DOHH2 (cell line): ENCODE data around the gene MECP2.

Experiments
- H3F3A ChIP-seq: fragments of 200-600 bp; sonication (generic), shearing (Covaris generic); 2 replicates; pipeline ENCODE4 v1.6.0; 2016; ENCODE audit warnings: antibody characterized with exemption, mild to moderate bottlenecking; ENCODE audit not compliant: control insufficient read depth, insufficient read depth
- H3K27ac ChIP-seq: fragments of 200-600 bp; sonication (generic); 2 replicates; pipeline ENCODE4 v1.5.1; 2014; ENCODE audit warnings: low read depth, mild to moderate bottlenecking, low read length, moderate library complexity
- H3K27me3 ChIP-seq: fragments of 200-600 bp; sonication (generic); 2 replicates; pipeline ENCODE4 v1.6.1; 2014; ENCODE audit warnings: mild to moderate bottlenecking, low read length, mixed read lengths; ENCODE audit not compliant: control insufficient read depth
- H3K36me3 ChIP-seq: fragments of 200-600 bp; sonication (generic); 2 replicates; pipeline ENCODE4 v1.6.1; 2014; ENCODE audit warnings: mild to moderate bottlenecking, low read length, moderate library complexity, mixed read lengths; ENCODE audit not compliant: control insufficient read depth
- H3K4me1 ChIP-seq: fragments of 200-600 bp; sonication (generic); 2 replicates; pipeline ENCODE4 v1.6.1; 2014; ENCODE audit warnings: mild to moderate bottlenecking, low read length, mixed read lengths; ENCODE audit not compliant: control insufficient read depth
- H3K4me2 ChIP-seq: fragments of 200-600 bp; sonication (generic); 2 replicates; pipeline ENCODE4 v1.6.0; 2014; ENCODE audit warnings: mild to moderate bottlenecking, low read length, moderate library complexity
- H3K4me3 ChIP-seq: fragments of 200-600 bp; sonication (generic); 2 replicates; pipeline ENCODE4 v1.5.1; 2014; ENCODE audit warnings: mild to moderate bottlenecking, low read length, mixed read lengths
- H3K79me2 ChIP-seq: fragments of 200-600 bp; sonication (generic); 2 replicates; pipeline ENCODE4 v1.6.1; 2014; ENCODE audit warnings: mild to moderate bottlenecking, low read length, mixed read lengths; ENCODE audit not compliant: control insufficient read depth
- H3K9me2 ChIP-seq: fragments of 200-600 bp; sonication (generic); replicated peaks from 2 replicates; pipeline ENCODE4 v1.6.1; 2014; ENCODE audit warnings: mild to moderate bottlenecking, low read length, mixed read lengths; ENCODE audit not compliant: control insufficient read depth
- H3K9me3 ChIP-seq: fragments of 200-600 bp; sonication (generic); 2 replicates; pipeline ENCODE4 v1.6.1; 2014; ENCODE audit warnings: antibody characterized with exemption, low read length, mixed read lengths; ENCODE audit not compliant: control insufficient read depth, insufficient read depth
- H4K20me1 ChIP-seq: fragments of 200-600 bp; sonication (generic); 2 replicates; pipeline ENCODE4 v1.6.0; 2014; ENCODE audit warnings: low read depth, mild to moderate bottlenecking, antibody characterized with exemption, low read length, moderate library complexity; ENCODE audit not compliant: control insufficient read depth, insufficient read depth
- CTCF ChIP-seq: fragments of 200-600 bp; sonication (generic); IDR thresholded peaks from one replicate; pipeline ENCODE4 v1.5.1; 2014; ENCODE audit warnings: antibody characterized with exemption, mild to moderate bottlenecking, low read depth, low read length; ENCODE audit not compliant: poor library complexity, severe bottlenecking
- EZH2phosphoT487 ChIP-seq: fragments of 200-600 bp; sonication (generic); IDR thresholded peaks from 2 replicates; pipeline ENCODE4 v1.6.1; 2017; ENCODE audit warnings: borderline replicate concordance, mild to moderate bottlenecking, antibody characterized with exemption, low read length, moderate library complexity, mixed read lengths

MECP2 gene

GRCh38 chrX:154032160-154032559 lies 65.4 kb downstream of the MECP2 start:
- no peak overlapping the region for H3K27ac ChIP-seq
- H4K20me1 ChIP-seq, result no peaks in the 10 kb centered on the region
- no peaks in the 10 kb centered on the region for H3K4me1 ChIP-seq
- H3K4me2 ChIP-seq, result no peak overlapping the region
- H3K36me3 ChIP-seq, result peaks cover 3% of the 10 kb centered on the region
- H3K27me3 ChIP-seq, result no peaks in the 10 kb centered on the region
- H3K9me2 ChIP-seq, result no peaks in the 10 kb centered on the region
- no peaks in the 10 kb centered on the region for H3K9me3 ChIP-seq
- TF ChIP-seq CTCF (no peak), EZH2phosphoT487 (no peak)
- no peaks in the 10 kb centered on the region for H3F3A ChIP-seq
- H3K79me2 ChIP-seq, result peaks cover 7% of the 10 kb centered on the region
- no peak overlapping the region for H3K4me3 ChIP-seq

GRCh38 chrX:154030715-154031305 lies 66.7 kb downstream of the MECP2 start:
- H3K27me3 ChIP-seq, result no peaks in the 10 kb centered on the region
- no peaks in the 10 kb centered on the region for H3K9me2 ChIP-seq
- no peak overlapping the region for H3K27ac ChIP-seq
- no peaks in the 10 kb centered on the region for H3K9me3 ChIP-seq
- H3K36me3 ChIP-seq, result peaks cover 3% of the 10 kb centered on the region
- no peak for TF ChIP-seq EZH2phosphoT487
- no peak for TF ChIP-seq CTCF
- no peaks in the 10 kb centered on the region for H4K20me1 ChIP-seq
- H3K4me1 ChIP-seq, result no peaks in the 10 kb centered on the region
- no peak overlapping the region for H3K4me3 ChIP-seq
- H3K79me2 ChIP-seq, result peaks cover 7% of the 10 kb centered on the region
- H3F3A ChIP-seq, result no peaks in the 10 kb centered on the region
- no peak overlapping the region for H3K4me2 ChIP-seq

GRCh38 chrX:154030266-154030665 lies 67.3 kb downstream of the MECP2 start:
- H3K9me3 ChIP-seq, result no peaks in the 10 kb centered on the region
- H4K20me1 ChIP-seq, result no peaks in the 10 kb centered on the region
- TF ChIP-seq CTCF (no peak), EZH2phosphoT487 (no peak)
- H3K4me1 ChIP-seq, result no peaks in the 10 kb centered on the region
- H3K36me3 ChIP-seq, result peaks cover 3% of the 10 kb centered on the region
- no peak overlapping the region for H3K4me3 ChIP-seq
- peaks cover 7% of the 10 kb centered on the region for H3K79me2 ChIP-seq
- no peak overlapping the region for H3K27ac ChIP-seq
- no peak overlapping the region for H3K4me2 ChIP-seq
- no peaks in the 10 kb centered on the region for H3K9me2 ChIP-seq
- no peaks in the 10 kb centered on the region for H3K27me3 ChIP-seq
- no peaks in the 10 kb centered on the region for H3F3A ChIP-seq

GRCh38 chrX:154029439-154029838 lies 68.1 kb downstream of the MECP2 start:
- TF ChIP-seq EZH2phosphoT487, result no peak
- no peak for TF ChIP-seq CTCF
- H3K9me2 ChIP-seq, result no peaks in the 10 kb centered on the region
- no peaks in the 10 kb centered on the region for H3K27me3 ChIP-seq
- peaks cover 3% of the 10 kb centered on the region for H3K36me3 ChIP-seq
- H3K27ac ChIP-seq, result no peak overlapping the region
- no peaks in the 10 kb centered on the region for H4K20me1 ChIP-seq
- H3K4me3 ChIP-seq, result no peak overlapping the region
- H3K9me3 ChIP-seq, result no peaks in the 10 kb centered on the region
- H3K4me2 ChIP-seq, result no peak overlapping the region
- no peaks in the 10 kb centered on the region for H3F3A ChIP-seq
- no peaks in the 10 kb centered on the region for H3K4me1 ChIP-seq
- H3K79me2 ChIP-seq, result peaks cover under 1% of the 10 kb centered on the region
